ENCODE measurements around the gene ONECUT3.

Gene ONECUT3

GRCh38 chr19:1811942-1812425 lies 58.7 kb downstream of the ONECUT3 start, which contains the start of gene ATP8B3:
Gene ATP8B3, minus strand, starts transcription at chr19:1812276. Its CDS starts 540 bp downstream, at chr19:1811736.
- TF ChIP-seq CTCF (conservative IDR thresholded peaks at IDR 0.05; ENCODE audit: control insufficient read depth, insufficient read depth, low read depth, low read length), result no peak
- peak within 1 kb of the TSS; percentile 54 for H3K4me3 ChIP-seq (ENCODE audit: control insufficient read depth, low read depth, low read length)
- no peak for DNase-seq (ENCODE audit: low read depth)

- H3K4me3 ChIP-seq (ENCODE audit: control insufficient read depth, low read depth, low read length), result peak overlapping the region; percentile 54
- peak; percentile 90 for DNase-seq (ENCODE audit: low read depth)
- peak; percentile 57 for TF ChIP-seq CTCF (conservative IDR thresholded peaks at IDR 0.05; ENCODE audit: control insufficient read depth, insufficient read depth, low read depth, low read length)
Measured at GRCh38 chr19:1812426-1813191, 59.3 kb downstream of the ONECUT3 start.

GRCh38 chr19:1813192-1814182 lies 60.2 kb downstream of the ONECUT3 start:
- peak overlapping the region; percentile 54 for H3K4me3 ChIP-seq (ENCODE audit: control insufficient read depth, low read depth, low read length)
- TF ChIP-seq CTCF (conservative IDR thresholded peaks at IDR 0.05; ENCODE audit: control insufficient read depth, insufficient read depth, low read depth, low read length), result no peak
- DNase-seq (ENCODE audit: low read depth), result no peak

- no peak for TF ChIP-seq CTCF (conservative IDR thresholded peaks at IDR 0.05; ENCODE audit: control insufficient read depth, insufficient read depth, low read depth, low read length)
- no peak for DNase-seq (ENCODE audit: low read depth)
- no peak overlapping the region for H3K4me3 ChIP-seq (ENCODE audit: control insufficient read depth, low read depth, low read length)
Measured at GRCh38 chr19:1814391-1814790, 61.1 kb downstream of the ONECUT3 start.

DNA sequence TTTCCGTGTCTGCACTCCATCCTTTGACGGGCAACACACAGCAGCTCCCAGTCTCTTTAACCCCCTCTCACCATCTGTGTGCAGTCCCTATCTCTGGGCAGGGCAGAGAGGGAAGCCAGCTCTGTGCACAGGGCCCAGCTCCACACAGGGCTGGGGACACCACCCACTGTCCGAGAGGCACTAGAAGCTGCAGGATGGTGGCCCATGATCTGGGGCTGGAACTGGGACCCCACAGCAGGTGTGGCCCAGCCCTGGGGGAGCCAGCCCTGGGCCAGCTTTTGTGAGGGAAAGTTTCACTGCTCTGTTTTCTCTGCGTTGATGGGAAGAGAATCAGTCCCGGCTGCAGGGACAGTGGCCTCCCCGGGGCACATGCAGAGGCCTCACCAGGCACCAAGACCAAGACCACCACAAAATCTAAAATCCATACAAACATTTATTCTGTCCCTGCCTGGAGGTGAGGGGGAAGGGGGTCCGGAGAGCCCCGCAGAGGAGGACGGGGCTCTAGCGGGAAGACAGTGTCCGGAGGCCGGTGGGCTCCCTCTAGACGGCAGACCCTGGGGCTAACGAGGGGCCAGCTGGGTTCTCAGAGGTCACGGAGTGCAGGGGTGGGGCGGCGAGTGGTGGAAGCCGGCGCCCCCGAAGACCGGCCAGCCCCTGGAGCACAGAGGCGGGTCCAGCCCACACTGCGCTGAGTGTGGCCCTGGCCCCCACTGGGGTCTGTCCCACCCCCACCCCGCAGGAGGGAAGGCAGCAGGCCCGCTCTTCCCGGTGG lies 61.7 kb downstream of the ONECUT3 start:
- no peak overlapping the region for H3K4me3 ChIP-seq (ENCODE audit: control insufficient read depth, low read depth, low read length)
- no peak for TF ChIP-seq CTCF (conservative IDR thresholded peaks at IDR 0.05; ENCODE audit: control insufficient read depth, insufficient read depth, low read depth, low read length)
- DNase-seq (ENCODE audit: low read depth), result no peak

Data from fibroblast of mammary gland (primary cell).